ENCODE results near the gene DENND6B.
A peak's percentile ranks its signal among the peaks of the same experiment; 100 is the strongest.
"Not testable (repeated sequence)": the region's sequence is repeated elsewhere in the genome, so short reads cannot be mapped to it uniquely, and the experiment has no call there.

Gene DENND6B

DNA sequence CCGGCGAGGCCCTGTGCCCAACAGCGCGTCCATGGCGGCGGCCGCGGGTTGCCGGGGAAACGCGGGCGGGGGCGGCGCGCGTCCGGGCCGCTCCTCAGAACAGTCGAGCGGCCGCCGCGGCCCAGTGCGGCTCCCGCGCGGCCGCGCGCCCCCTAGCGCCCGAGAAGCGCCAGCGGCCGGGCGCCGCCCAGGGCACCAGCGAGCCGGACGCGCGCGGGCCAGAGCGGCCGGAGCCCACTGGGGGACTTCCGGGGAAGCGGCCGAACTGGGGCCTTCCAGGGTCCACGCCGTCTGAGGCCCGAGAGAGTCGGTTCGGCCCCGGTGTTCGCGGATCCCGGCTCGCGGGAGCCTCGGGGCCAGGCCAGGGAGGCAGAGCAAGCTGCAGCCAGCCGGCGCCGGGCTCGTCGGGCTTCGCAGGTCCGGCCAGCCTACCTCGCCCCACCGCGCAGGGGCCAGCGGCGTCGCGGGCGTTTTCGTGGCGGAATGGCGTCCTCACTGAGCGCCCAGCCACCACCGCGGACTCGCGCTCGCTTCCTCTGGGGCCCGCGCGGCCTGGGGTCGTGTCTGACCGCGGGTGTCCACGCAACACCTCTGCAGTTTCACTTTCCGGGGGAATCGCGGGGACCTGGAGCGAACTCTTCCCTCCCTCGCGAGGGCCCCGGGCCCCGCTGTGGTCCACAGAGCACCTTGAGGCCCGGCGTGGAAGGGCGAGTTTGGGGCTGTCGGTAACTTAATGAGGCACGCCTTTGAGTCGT is at the start of gene DENND6B:
DENND6B (minus strand) TSS at position 57 of the 755 bp plus-strand sequence; CDS start at position 33, 24 bp downstream.
- intact Hi-C loops (cut with DNase I): loop anchor here (5.0 kb wide), 1 partner anchor 50 kb away; no protein-coding TSS in a partner anchor
- DNase-seq: peak in 41 of 42 donors; percentile 63 to 91 (median 81)

DNA sequence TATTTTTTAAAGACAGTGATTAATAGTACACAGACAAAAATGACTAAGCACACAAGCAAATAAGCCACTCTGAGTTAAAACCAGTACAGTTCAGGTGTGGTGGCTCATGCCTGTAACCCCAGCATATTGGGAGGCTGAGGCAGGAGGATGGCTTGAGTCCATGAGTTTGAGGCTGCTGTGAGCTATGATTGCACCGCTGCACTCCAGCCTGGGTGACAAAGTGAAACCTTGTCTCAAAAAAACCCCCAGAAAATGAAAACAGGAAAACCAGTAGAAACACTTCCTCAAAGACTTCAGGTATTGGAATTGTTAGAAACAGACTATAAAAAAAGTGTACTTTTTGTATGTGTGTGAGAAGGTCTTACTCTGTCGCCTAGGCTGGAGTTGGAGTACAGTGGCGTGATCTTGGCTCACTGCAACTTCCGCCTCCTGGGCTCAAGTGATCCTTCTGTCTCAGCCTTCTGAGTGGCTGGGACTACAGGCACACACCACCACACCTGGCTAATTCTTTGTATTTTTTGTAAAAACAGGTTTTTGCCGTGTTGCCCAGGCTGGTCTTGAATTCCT is 49.4 kb upstream of the DENND6B start:
- peak in 1 of 42 donors; percentile 16 for DNase-seq
- intact Hi-C loops (cut with DNase I): no loop called here

DNA sequence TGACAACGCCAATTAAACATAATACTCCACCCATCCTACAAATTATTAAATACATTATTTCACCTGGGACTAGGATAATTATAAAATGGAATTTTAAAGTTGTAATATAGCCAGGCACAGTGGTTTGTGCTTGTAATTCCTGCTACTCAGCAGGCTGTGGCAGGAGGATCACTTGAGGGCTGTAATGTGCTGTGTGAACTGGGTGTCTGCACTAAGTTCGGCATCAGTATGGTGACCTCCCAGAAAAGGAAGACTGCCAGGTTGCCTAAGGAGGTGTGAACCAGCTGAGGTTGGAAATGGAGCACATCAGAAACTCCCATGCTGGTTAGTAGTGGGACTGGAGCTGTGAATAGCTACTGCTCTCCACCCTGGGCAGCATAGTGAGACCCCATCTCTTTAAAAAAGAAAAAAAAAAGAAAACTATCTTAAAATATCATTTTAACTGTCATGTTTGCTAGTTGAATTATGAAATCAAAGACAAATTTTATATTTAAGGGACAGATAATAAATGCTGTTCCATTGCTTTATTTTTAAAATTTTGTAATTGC is 44.4 kb upstream of the DENND6B start:
- no peak for DNase-seq
- intact Hi-C loops (cut with DNase I): no loop called here

DNA sequence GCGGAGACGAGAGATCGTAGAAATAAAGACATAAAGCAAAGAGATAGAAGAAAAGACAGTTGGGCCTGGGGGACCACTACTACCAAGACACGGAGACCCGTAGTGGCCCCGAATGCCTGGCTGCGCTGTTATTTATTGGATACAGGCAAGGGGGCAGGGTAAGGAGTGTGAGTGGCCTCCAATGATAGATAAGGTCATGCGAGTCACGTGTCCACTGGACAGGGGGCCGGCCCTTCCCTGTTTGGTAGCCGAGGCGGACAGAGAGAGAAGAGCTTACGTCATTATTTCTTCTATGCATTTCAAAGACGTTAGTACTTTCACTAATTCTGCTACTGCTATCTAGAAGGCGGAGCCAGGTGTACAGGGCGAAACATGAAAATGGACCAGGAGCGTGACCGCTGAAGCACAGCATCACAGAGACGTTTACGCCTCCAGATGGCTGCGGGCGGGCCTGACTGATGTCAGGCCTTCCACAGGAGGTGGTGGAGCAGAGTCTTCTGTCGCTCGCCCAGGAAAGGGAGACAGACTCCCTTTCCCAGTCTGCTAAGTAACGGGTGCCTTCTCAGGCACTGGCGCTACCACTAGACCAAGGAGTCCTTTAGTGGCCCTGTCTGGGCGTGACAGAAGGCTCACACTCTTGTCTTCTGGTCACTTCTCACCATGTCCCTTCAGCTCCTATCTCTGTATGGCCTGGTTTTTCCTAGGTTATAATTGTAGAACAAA is 41.1 kb upstream of the DENND6B start:
- intact Hi-C loops (cut with DNase I): no loop called here
- no peak for DNase-seq

GRCh38 chr22:50363803-50364194 is 37.0 kb upstream of the DENND6B start:
- intact Hi-C loops (cut with DNase I); DNase-seq: not testable (repeated sequence)

DNA sequence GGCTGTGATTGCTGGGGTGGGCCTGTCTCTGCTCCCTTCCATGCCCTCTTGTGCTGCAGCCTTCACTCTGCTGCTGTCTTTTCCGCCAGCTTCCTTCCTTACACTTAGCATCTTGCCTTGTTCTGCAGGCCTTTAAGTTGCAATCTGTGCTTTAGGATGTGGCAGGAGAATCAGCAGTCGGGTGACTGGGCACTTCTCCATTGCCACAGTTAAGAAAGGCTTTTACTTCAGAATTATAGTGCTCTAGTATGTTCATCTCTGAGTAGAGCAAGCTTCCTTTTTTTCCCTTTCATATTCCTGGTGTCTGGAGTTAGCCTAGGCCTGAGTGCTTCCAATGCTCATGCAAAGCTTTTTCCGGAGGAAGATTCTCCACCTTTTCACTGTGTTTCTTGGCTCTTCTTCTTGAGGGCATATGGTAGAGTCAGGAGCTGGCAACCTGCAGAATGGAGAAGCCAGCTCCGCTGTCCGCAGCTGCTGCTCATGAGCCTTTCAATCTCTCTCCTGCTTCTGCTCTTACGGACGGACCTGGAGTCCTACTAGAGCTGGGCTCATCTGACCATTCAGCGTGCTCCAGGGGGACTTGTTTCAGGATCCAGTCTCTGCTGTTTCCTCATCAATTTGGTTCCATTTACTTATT is 36.5 kb upstream of the DENND6B start:
- intact Hi-C loops (cut with DNase I): no loop called here
- peak in 2 of 42 donors; percentile 11 to 14 for DNase-seq

DNA sequence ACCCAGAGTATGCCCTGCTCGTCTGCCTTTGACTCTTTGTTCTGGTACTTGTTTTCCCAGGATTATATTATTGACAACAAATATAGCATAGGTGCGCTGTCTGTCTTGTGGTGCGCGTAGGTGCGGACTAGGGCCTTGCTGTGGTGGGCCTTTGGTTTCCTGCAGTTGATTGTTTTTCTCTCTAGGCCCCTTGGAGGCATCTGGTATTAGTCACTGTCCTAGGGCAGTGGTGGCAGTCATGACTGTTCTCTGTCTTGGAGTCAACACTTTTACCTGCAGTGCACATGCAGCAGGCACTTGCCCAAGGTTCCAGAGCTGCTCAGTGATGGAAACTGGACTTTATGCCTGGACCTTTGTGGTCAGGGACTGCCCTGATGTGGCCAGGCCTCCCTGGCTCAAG is 34.9 kb upstream of the DENND6B start:
- DNase-seq: no peak
- intact Hi-C loops (cut with DNase I): no loop called here

DNA sequence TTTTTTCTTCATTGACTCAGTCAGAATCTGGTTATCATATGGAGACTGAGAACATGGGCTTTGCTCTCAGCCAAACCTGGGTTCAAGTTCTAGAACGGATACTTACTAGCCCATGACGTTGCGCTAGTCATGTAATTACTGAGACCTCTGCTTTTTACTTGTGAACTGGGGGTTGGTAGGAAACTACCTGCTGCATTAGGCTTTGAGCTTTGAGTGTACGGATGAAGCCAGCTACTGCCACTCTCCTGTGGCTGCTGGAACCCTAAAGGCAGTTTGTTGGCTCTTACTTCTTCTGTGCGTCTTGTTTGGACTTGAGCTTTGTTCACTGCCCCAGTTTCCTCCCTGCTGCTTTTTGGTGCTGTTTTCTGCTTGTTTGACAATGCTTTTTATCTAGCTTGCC is 34.4 kb upstream of the DENND6B start:
- no peak for DNase-seq
- intact Hi-C loops (cut with DNase I): no loop called here

DNA sequence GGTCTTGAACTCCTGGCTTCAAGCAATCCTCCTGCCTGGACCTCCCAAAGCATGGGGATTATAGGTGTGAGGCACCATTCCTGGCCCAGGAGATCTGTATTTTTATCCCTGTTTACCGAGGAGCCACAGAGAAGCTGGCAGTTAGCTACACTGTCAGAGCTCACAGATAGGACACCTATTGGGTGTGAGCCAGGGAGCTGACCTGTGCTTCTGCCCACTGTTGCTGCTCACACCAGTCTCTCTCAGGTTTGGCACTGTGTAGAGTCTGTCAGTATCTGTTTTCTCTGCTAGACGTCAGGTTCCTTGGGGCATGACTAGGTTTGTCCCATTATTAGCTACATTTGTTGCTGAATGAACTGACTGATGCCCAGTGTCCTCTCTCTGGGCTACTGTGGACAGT is 33.8 kb upstream of the DENND6B start:
- intact Hi-C loops (cut with DNase I): no loop called here
- no peak for DNase-seq

DNA sequence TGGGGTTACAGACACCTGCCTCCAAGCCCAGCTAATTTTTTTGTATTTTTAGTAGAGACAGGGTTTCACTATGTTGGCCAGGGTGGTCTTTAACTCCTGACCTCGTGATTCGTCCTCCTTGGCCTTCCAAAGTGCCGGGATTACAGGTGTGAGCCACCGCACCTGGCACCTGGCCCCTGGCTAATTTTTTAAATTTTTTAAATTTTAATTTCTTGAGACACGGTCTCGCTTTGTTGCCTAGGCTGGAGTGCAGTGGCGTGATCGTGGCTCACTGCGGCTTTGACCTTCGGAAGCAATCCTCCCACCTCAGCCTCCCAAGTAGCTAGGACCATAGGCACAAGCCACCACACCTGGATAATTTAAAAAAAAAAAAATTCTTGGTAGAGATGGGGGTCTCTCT is 30.9 kb upstream of the DENND6B start:
- intact Hi-C loops (cut with DNase I): no loop called here
- DNase-seq: no peak

- no peak for DNase-seq
- intact Hi-C loops (cut with DNase I): no loop called here
These were observed 30.4 kb upstream of the DENND6B start for GRCh38 chr22:50357222-50357621.

DNA sequence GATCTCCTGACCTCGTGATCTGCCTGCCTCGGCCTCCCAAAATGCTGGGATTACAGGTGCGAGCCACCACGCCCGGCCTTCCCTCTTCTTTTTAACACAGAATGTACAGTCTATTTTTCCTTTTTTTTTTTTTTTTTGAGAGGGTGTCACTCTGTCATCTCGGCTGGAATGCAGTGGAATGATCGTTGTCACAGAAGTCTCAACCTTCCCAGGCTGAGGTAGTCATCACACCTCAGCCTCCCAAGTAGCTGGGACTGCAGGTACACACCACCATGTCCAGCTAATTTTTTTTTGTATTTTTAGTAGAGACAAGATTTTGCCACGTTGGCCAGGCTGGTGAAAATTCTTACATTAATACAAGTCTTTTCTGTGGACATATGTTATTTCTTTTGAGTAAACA is 29.4 kb upstream of the DENND6B start:
- DNase-seq: no peak
- intact Hi-C loops (cut with DNase I): no loop called here

DNA sequence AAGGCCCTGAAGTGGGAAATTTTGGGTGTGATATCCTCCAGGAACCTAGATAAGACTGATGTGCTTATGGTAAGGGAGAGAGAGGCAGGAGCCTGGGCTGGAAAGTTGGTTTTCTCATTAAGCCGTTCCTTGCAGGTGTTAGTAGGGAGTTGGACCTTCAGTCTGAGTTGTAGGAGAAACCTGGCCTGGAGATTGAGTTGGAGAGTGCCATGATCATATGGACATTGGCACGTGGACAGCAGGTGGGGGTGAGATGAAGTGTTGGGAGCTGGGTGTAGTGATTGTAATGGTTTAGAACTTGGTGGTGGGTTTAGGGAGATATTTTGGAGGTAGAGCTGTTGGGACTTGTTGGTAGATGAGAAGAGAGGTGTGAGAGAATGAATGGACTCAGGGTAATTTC is 21.2 kb upstream of the DENND6B start:
- intact Hi-C loops (cut with DNase I): no loop called here
- DNase-seq: no peak

GRCh38 chr22:50347157-50347556 is 20.3 kb upstream of the DENND6B start:
- no peak for DNase-seq
- intact Hi-C loops (cut with DNase I): no loop called here

GRCh38 chr22:50346470-50346869 is 19.7 kb upstream of the DENND6B start:
- intact Hi-C loops (cut with DNase I): no loop called here
- peak in 2 of 42 donors; percentile 11 to 19 for DNase-seq

DNA sequence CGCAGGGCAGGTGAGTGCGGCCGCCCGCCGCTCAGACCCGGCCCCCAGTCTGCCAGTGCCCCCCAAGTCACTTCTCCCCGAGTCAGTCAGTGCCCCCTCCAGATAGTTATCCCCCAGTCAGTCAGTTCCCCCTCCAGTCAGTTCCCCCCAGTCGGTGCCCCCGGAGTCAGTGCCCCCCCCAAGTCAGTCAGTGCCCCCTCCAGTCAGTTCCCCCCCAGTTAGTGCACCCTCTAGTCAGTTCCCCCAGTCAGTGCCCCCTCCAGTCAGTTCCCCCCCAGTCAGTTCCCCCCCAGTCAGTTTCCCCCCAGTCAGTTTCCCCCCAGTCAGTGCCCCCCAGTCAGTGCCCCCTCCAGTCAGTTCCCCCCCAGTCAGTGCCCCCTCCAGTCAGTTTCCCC is 16.7 kb upstream of the DENND6B start:
- DNase-seq: no peak
- intact Hi-C loops (cut with DNase I): loop anchor here (5.0 kb wide), 1 partner anchor 101 kb away; no protein-coding TSS in a partner anchor

GRCh38 chr22:50342651-50343540 is 16.1 kb upstream of the DENND6B start, which contains the start of gene PPP6R2:
Gene PPP6R2 (plus strand): TSS chr22:50343327. CDS start chr22:50393909, 50,582 bp downstream.
- DNase-seq: peak; percentile 50 to 95 (median 88)
- intact Hi-C loops (cut with DNase I): loop anchor here (5.0 kb wide), 1 partner anchor 101 kb away; no protein-coding TSS in a partner anchor

DNA sequence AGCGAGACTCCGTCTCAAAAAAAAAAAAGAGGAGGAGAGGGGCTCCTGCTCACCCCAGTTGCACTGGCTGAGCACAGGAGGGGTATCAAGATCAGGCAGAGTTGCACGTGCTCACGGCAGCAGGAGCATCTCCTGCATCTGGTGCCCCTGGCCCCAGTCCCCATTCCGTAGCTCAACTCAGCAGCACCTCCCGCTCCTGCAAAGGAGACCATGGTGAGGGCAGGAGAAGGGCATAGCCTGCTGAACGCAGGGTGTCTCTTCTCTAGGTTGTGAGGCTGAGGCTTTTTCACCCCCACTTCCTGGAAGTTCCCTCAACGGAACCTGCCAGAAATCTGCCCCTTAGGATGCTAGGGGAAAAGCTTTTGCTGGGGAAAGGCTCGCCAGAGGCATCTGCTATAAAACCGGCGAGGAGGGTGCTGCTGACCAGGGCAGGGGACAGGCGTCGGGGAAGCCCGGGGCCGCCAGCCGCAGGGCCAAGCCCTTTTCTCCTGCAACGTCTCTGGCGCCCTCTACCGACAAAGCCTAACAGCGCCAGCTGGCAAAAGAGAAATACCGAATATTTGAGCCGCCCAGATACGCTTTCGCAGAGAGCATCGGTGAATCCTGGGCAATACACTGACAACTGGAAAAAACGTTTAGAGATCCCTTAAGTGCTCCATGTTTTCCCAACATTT is 15.3 kb upstream of the DENND6B start:
- intact Hi-C loops (cut with DNase I): loop anchor here (5.0 kb wide), 1 partner anchor 100 kb away; no protein-coding TSS in a partner anchor
- peak; percentile 83 to 96 (median 90) for DNase-seq

Data from head of caudate nucleus (tissue), 42 donors.